H4 (cell line): ENCODE data around the gene KCNMA1. TPM values are rescaled to one million over a fixed set of nuclear protein-coding genes. Genes with fewer than 3 reads are reported as not detected.
A peak's percentile ranks its signal among the peaks of the same experiment; 100 is the strongest.

Experiments used
- DNase-seq: peaks from one replicate; pipeline ENCODE4 v3.0.0-alpha.2; 2015; ENCODE audit warnings: low spot score
- total RNA-seq: library from RNA; depleted of rRNA; stranded (reverse); fragments of >200 nt; shearing (Covaris generic); gene quantifications from 2 replicates; pipeline ENCODE4 v1.2.3, GENCODE V29; 2014

Gene KCNMA1
- total RNA-seq, 1 experiment from 2014 or later: 8.4 TPM

DNA sequence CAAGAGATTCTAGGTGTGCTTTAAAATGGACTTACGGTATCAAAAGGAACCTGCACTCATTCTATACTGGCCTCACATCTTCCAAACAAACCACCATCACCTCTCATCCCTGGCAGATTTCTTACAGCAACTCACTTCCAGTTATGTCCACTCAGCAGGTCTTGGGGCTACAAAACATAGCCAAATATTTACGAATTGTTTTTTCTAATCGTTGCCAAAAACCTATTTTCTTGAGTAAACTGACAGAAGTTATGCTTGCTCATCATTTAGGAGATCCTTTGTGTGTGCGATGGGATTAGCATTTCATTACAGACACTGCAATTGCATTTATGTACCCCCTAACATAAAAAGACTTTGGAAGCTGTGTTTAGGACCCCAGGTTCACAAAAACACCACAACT lies 2.7 kb downstream of the KCNMA1 start:
- no peak for DNase-seq

DNA sequence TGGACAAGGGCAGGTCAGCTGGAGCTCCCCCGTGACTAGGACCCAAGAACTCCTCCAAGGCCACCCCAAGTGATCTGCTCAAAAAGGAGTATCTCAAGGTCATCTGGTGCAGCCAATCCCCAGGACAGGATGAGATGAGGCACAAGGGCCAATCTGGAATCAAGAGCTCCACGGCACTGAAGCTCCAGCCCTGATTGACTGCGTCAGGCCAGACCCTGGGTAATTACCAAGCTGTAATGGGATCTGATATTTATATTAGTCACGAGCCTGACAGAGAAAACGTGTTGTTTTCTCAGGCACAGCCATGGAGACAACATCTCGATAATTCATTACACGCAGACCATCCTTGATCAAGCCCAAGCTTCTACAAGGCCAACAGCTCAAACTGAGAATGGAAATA lies 4.2 kb downstream of the KCNMA1 start:
- DNase-seq: peak; percentile 34

DNA sequence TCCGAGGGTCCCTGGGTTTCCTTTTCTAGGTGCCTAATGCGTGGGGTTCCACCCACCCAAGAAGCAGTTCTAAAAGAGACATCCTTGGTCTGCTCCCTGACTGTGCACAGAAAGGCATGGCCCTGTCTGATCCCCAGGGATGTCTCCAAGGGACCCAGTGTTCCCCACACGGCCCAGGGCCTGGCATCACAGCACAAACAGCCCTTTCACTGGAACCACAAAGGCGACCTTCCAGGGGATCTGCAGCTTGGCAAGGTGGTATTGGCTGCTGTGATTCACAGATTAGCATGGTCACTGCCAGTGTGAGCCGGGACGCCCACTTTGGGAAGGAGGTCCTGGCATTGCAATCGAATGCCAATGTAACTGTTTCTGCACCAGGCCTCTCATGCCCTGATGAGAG lies 6.4 kb downstream of the KCNMA1 start:
- no peak for DNase-seq

DNA sequence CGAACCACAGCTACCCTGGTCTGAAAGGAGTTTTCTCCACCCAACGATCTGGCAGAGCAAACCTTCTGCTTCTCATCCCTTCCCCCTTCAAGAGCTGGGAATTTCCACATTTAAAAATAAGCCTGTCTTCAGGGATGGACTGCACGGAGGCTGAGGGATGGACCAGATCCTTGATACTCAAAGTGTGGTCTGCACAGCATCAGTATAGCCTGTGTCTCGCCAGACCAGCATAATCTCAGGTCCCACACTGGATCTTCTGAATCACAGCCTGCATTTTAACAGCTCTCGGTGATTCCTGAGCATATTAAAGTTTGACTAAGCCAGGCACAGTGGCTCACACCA lies 7.1 kb downstream of the KCNMA1 start:
- DNase-seq: no peak

DNA sequence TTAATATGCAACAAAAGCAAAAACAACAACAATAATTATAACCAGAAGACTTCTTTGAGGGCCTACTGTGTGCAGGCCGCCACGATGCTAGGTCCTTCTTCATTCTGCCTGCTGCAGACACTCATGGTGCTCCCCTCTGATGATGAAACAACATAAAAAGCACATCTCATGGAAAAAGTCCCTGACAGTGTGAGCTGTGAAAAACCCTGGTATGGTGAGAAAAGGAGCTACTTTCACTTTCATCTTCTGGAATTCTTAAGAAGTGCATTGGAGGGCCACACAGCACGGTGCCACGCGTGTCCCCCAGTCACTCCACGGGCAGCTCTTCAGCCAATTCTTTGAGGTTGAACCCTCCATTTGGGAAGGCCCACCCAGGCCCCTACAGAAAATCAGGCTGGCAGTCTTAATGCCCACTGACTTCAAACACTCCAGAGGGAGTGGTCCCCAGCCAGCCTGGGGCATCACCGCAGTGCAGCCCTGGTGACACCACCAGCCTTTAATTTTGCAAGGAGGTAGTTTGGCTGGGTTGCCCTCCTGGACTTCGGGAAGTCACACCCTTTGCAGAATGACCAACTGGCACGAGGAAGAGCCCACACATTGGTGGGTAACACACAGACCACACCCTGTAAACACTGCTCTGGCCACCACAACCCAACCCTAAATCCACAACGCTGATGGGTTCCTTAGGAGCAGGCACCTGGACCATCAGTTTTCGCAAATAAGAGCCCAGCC lies 7.7 kb downstream of the KCNMA1 start:
- DNase-seq: peak; percentile 45

DNA sequence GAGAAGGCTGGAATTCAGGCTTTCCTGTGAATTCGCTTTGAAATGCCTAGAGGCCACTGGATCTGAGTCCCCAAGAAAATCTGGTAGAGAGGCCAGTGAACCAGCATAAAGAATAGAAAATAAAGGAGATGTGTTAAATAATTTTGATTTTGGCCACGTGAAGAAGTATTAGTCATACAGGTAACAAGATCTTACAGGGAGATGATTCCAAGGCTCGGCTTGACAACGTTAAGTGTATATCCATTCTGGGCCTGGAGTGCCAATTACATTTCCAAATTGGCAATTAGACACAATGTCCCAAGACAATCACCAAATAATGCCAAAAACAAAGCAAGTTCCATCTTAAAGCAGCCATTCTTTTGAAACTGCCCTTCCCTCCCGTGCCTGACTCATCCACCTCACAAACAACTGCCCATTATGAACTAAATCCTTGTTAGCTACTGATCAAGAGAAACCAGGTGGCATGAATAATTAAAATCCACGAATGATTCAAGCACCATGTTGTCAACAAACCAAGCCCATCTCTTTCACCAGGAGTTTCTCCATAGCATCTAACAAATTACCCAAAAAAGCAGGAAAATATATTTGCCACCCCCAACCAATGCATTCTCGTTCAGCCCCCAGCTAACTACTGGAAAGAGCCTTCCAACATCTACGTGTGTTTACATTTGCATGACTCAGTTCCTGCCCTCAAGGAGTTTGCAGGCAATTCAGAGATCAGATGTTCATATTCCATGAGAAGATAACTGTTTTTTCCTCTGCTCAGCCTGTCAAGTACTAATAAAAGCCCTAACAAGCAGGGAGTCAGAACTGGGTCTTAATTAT lies 8.5 kb downstream of the KCNMA1 start:
- peak; percentile 47 for DNase-seq

DNA sequence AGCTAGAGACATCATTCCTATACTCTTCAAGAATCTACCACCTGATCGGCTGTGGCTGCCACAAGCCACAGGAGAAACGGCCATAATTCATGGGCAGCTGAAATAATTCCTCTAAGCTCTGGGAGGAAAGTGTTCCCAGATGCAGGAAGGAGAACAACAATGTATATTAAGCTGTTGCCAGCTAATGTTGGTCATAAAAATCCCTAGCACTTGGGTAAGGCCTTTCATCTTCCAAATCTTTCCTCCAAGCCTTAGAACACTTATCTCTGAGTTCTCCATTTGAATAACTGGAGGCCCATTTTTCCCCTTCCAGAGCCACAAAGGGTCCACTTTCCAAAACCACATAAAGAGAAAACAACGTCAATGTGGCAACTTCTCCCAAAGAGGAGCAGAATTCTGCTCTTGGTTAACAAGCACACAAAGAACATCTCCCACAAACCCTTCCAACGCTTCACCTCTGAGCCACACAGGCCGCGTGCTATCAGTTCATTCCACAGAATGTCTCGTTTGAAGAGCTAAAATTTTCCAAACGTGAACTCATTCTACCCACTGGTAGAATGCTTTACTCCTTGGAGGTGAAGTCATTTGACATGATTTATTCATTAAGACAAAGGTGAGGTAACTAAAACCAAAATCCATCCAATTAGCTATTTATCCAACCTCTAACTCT lies 11.2 kb downstream of the KCNMA1 start:
- DNase-seq: peak; percentile 63

DNA sequence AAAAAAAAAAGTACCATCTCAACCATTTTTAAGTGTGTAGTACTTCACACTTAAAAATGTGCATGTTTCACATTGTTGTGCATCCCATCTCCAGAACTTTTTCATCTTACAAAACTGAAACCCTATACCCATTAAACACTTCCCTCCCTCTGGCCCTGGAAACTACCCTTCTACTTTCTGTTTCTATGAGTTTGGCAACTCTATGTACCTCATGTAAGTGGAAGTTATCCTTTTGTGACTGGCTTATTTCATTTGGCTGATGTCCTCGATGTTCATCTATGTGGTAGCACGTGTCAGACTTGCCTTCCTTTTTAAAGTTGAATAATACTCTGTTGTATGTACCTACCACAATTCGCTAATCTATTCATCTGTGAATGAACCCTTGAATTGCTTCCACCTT lies 12.2 kb downstream of the KCNMA1 start:
- DNase-seq: no peak

DNA sequence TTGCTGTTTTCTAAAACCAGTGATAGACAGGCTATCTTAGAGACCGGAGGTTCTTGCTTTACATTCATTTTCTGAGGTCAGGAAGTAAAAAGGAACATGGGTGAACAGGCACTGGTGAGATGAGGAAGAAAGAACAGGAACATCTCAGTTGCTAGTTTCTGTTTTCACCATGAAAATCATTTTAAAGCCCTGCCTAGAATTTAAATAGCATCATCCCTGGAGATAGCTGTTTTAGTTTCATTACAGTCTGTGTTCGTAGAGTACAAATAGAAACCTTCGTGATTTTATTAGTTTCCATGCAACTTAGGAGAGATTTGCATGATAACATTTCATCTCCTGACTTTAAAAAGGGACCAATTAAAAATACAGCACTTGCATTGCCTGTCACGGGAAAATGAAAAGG lies 14.7 kb downstream of the KCNMA1 start:
- no peak for DNase-seq

DNA sequence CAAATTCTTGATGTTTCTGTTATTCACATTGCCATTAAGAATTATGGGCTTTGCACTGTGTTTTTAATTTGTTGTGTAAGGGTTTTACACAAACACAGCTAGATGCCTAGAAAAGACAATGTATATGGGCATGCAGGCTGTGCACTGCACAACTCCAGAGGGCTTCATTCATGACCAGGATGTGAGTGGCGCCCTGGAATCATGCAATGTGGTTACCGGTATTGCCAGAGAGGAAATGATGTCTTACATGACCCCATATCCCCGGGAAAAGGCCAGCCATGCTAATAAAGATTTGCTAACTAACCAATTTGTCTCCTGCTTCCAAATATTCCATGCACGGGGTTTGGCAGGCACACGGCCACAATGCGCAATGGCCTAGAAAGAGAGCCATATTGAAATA lies 16.9 kb downstream of the KCNMA1 start:
- no peak for DNase-seq

DNA sequence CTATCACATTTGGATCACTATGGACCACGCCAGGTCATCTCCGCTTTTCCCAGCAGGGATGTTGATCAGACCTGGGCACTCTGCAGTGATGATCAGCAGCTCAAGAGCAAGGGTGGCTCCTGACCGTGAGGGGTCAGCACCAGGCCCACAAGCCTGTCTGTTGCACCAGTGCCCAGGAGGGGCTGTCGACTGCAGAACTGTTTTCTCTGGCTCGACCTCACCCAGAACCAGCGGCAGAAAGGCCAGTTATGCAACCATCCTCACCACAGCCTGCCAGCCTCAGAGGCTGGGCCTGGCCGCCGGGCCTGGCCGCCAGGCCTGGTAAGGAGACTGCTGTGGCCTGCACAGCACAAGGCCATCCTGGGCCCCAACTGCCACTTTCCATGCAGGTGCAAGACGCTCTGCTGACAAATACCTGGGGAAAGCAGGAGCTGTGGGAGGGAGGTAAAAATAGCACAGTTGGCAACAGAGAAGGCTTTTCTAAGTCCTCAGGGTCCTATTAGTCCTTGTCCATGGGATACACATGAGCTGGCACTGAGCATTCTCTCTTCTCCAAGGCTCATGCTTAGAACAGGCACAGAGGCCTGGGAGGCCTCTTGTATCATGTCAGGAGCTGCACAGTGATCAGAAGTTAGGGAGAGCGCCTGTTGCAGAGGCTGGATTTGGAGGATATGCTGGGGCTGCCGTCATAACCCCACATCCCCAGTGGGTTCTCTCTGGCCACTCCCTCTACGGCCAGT lies 17.5 kb downstream of the KCNMA1 start:
- DNase-seq: no peak

DNA sequence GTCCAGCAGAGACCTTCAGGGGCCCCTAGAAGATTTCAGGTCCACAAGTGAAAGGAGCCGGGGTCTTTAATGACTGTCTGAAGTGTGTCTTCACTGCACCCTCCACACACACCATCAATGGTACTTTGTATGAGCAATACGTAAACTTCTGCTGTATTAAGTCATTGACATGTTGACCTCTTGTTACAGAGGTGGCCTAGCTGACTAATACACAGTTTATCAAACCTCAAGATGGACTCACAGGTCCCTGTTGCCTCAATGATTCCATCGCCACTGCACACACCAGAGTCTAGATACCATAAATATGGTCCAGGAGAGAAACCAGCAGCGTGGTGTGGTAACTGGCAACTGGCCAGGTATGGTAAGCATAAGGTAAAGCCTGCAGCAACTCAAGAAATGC lies 19.5 kb downstream of the KCNMA1 start:
- DNase-seq: no peak

DNA sequence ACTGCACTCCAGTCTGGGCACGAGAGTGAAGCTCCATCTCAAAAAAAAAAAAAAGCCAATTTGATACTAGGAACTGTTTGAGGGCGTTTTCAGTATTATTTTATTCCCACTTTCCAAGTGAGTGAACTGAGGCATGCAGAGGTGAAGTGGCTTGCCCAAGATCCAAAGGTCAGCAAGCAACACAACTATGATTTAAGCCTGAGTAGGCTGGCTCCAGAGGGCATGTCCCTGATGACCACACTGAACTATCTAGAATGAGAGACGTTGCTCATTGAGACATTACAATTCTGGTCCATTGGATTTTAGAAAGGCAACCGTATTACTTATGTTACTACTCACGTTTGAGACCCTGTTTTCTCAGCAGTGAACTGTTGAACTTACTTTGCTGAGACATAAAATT lies 20.8 kb downstream of the KCNMA1 start:
- no peak for DNase-seq

DNA sequence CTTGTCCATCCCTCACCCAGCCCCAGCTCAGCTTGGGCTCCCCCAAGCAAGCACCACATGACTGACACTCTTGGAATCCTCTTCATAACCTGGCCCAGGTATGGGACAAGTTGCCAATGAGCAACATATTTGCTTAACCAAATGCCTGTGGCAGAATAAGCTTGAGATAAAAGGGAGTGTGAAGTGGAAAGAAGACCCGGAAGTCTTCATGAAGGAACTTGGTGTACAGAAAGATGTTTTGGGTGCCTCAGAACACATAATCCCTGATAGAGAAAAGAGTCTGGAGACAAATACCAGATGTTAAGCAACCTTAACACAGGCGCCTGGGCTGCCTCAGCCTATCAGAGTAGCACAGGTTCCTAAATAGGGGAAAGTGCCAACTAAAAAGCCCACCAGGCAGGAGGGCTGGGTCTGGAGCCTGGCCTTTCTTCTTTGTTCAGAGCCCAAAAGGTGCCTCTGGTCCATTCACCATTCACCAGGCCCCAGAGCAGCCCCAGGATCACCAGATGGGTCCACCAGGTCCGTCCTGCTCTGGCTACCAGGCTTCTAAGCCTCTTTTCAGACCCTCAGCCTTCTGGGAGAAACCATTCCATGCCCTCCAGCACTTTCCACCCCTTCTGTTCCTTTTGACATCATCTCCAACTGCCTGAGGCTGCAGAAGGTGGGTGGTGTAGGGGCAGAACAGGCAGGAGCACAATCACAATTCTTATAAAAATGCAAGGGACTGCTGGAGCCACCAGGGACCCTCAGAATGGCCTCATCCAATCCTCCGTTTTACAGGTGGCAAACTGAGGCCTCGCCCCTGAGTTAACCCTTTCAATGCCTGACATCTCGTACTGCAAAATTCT lies 22.6 kb downstream of the KCNMA1 start:
- DNase-seq: no peak

DNA sequence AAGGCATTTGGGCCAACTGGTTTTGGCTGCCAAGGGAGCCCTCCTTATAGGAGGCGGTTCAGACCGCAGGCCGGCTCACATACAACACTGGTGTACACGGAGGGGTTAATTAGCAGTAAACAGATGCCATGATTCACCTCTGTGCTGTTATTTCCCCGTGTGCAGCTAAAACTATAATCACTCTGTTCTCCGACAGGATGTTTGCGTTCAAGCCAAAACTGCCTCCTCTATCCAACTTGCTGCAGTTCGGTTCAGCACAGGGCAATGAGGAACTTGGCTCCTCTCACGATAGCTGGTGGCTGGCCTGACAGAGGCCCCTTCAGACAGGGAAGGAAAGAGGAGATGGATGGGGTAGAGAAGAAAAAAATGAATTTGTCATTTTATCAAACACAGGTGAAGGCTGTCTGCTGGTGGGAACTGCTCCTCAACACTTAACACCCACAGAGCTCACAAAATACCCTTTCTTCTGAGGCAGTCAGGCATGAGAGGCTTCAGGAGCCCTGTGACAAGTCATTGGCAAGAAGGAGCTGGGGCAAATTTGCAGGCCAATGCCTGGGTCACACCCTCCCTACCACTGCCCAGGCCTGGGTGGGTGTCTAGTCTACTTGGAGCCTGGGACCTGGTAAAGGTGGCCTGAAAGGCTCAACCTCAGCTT lies 24.0 kb downstream of the KCNMA1 start:
- peak; percentile 81 for DNase-seq

DNA sequence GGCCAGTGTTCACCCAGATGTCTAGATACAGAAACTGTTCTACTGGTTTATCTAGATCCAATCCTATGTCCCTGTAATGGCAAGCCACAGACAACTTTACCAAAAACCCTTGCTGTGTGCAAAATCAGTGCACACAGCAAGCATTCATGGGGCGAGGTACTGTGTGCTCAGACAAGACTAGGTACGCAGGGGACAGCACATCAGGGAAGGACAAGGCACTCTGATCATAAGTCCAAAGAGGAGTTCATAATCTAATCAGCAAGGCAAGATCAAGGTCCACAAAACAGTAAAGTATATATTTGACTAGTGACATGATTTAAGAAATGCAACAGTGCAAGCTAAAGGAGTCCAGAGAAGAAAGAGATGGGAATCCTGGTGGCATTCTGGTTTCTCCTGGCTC lies 25.9 kb downstream of the KCNMA1 start:
- no peak for DNase-seq

DNA sequence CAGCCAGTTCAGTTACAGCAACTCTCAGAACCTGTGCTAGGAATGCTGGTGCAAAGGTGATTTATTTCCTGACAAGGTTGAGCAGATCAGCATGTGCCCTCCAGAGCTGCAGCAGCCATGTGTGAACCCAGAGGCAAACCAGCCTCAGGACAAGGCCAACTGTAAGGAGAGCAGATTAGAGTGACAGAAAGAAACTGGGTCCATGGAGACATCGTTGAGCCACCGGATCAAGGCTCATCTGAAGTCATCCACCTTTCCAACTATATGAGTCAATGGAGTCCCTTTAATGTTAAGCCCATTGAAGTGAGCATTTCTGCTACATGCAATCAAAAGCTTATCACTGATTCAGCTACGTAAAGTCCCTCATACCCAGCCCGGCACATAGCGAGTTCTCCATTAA lies 26.4 kb downstream of the KCNMA1 start:
- no peak for DNase-seq

DNA sequence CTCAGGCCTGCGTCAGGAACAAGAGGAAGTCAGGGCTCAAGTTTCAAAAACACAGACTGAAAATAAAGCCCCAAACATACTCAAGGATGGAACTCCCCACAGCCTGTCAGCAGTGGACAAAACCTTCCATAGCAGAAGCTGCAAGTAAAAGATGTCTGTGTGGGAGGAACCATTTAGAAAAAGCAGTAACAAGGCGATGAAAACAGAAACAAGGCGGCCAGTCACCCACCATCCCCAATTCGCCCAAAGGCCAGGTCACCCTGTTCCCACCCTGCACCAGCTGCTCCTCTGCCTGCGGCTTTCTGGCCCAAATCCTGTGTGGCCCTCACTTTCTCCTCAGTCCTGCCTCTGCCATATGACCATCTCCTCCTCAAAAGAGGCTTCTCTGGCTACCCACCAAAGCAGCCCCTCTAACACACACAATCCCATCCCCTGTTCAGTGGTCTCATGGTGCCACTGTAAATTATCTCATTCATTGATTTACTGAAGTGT lies 27.8 kb downstream of the KCNMA1 start:
- no peak for DNase-seq

DNA sequence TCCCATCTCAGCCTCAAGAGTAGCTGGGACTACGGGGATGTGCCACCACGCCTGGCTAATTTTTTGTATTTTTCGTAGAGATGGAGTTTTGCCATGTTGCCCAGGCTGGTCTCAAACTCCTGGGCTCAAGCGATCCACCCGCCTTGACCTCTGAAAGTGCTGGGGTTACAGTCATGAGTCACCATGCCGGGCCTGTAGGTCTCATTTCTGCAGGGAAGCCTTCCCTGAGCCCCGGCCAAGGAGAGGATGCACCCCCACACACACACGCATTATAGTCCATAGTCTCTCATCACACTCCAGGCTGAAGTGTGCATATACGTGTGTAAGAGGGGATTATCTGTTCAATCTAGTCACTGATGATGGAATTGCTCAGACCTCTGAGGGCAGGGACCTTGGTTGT lies 29.3 kb downstream of the KCNMA1 start:
- no peak for DNase-seq

DNA sequence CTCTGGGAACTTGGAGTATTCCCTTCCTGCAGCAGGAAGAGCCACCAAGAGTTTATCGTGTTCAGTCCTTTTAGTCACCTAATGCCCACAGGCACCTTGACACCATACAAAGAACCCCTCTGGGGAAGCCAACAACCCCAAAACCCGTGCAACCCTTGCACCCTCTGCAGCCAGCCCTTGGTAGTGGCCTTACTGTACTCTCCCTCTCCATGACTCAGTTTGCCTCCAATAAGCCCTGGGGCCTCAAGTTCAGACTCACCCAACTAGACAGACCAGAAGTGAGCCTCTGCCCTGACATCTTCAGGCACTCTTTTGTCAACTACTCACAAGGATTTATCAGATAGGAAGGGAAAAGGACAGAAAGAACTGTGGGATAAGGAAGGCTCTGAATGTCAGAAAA lies 30.9 kb downstream of the KCNMA1 start:
- no peak for DNase-seq

DNA sequence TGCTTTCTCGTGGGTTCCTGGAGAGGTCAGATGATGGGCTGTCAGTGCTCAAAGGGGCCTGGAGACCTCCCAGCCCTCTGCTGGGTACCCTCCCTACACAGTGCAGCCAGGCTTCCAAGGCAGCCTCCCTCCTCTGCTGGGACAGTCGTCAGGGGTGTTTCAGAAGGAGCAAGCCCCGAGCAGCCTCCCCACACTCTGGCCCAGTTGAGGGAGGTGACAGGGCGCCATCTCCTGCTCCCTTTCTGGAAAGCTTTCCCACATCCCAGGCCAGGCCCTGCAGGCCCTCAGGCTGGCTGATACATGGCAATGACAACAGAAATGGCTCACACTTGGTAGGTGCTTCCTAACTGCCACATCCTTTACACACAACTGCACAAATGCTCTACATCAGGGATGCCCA lies 32.1 kb downstream of the KCNMA1 start:
- no peak for DNase-seq
